ENCODE results near the gene DOP1B. TPM values are rescaled to one million over a fixed set of nuclear protein-coding genes. Genes with fewer than 3 reads are reported as not detected.

Gene DOP1B
- total RNA-seq: 16.5 and 17.0 TPM in 2 replicates

GRCh38 chr21:36156815-36157670, at the start of gene DOP1B:
Gene DOP1B (plus strand): TSS chr21:36156824. CDS start chr21:36164734, 7,910 bp downstream.

GRCh38 chr21:36134803-36135390, 21.7 kb upstream of the DOP1B start, which contains the start of gene CBR3:
Gene CBR3 (plus strand): TSS chr21:36135079. CDS start chr21:36135193, 114 bp downstream.

Other genes starting within 250 kb of the DOP1B start
- gene SETD4, start 96.3 kb upstream of the DOP1B start, total RNA-seq: 17.8 and 19.6 TPM in 2 replicates
- gene CBR1, start 86.8 kb upstream of the DOP1B start, total RNA-seq: 99.3 and 135 TPM in 2 replicates
- 14.4 and 15.1 TPM in 2 replicates for gene CBR3, start 21.7 kb upstream of the DOP1B start, total RNA-seq
- 28.7 and 42.7 TPM in 2 replicates for gene MORC3, start 163.4 kb downstream of the DOP1B start, total RNA-seq
- 1.9 and 2.3 TPM in 2 replicates for gene CHAF1B, start 228.6 kb downstream of the DOP1B start, total RNA-seq

All from hair follicle dermal papilla cell (primary cell).